HCT116 (cell line): ENCODE results near the gene MYO1G. TPM values are rescaled to one million over a fixed set of nuclear protein-coding genes. Genes with fewer than 3 reads are reported as not detected.
A peak's percentile ranks its signal among the peaks of the same experiment; 100 is the strongest.

Experiments used
- ATAC-seq: fragments of 200-7000 bp; cut with Tn5 transposase; 2 replicates; pipeline ENCODE4 v1.9.1; 2020; ENCODE audit warnings: mild to moderate bottlenecking, moderate library complexity
- BruUV-seq: library from RNA; stranded (reverse); fragments of 400-500 nt; replicated peaks from 2 replicates; lab custom pipeline; 2021; lab: Mats Ljungman, UMichigan
- CTCF ChIA-PET: fragments of 300-600 bp; sonication (Branson Sonifier 250); formaldehyde crosslinking; loops from one replicate; lab custom pipeline; 2021; ENCODE audit warnings: antibody characterized with exemption; lab: Charles Lee
- POLR2A ChIA-PET: fragments of 300-600, 350-600 bp; sonication (Branson Sonifier 250); formaldehyde crosslinking; loops from one replicate; lab custom pipeline; 2021; ENCODE audit warnings: antibody characterized with exemption; lab: Charles Lee
- RAD21 ChIA-PET, 2 experiments: fragments of 300-600 bp; sonication (Branson Sonifier 250); formaldehyde crosslinking; loops; one replicate each; lab custom pipeline; 2023; ENCODE audit warnings: low total read pairs in 2 of 2; ENCODE audit not compliant: uncharacterized antibody in 2 of 2, unreplicated experiment in 2 of 2, low non-redundant PET in 1 of 2; lab: Charles Lee
- DNase-seq: peaks from one replicate; pipeline ENCODE4 v3.0.0-alpha.2; 2010; ENCODE audit warnings: low read depth, low spot score
- H2AFZ ChIP-seq: fragments of 200-600 bp; shearing (Covaris generic), sonication (generic); 2 replicates; pipeline ENCODE4 v1.6.1; 2017; ENCODE audit warnings: low read depth, mixed run types, mixed read lengths, antibody characterized with exemption, low read length; ENCODE audit not compliant: poor library complexity, severe bottlenecking
- H3K27ac ChIP-seq: 2 replicates; pipeline ENCODE4 v1.5.1; 2012; ENCODE audit warnings: low read depth, low read length
- H3K27me3 ChIP-seq: fragments of 200-600 bp; sonication (generic); 2 replicates; pipeline ENCODE4 v1.6.1; 2016; ENCODE audit warnings: mixed run types, low read length, mixed read lengths; ENCODE audit not compliant: insufficient read depth
- H3K36me3 ChIP-seq, 2 experiments: fragments of 200-500 bp in 1 of 2; fragments of 200-600 bp in 1 of 2; sonication (Bioruptor generic) in 1 of 2; sonication (generic) in 1 of 2; 2 replicates each; pipeline versions ENCODE4 v1.5.1 to v1.6.1; 2014 to 2016; ENCODE audit warnings: low read length in 2 of 2, inconsistent platforms in 1 of 2, mixed read lengths in 1 of 2, mixed run types in 1 of 2; ENCODE audit not compliant: insufficient read depth in 2 of 2, control insufficient read depth in 1 of 2
- H3K4me1 ChIP-seq, 2 experiments: fragments of 200-600 bp in 1 of 2; sonication (generic) in 1 of 2; 2 replicates each; pipeline versions ENCODE4 v1.5.1 to v1.6.1; 2012 to 2017; ENCODE audit warnings: low read length in 2 of 2, inconsistent platforms in 1 of 2, mild to moderate bottlenecking in 1 of 2, mixed read lengths in 1 of 2, mixed run types in 1 of 2, moderate library complexity in 1 of 2; ENCODE audit not compliant: insufficient read depth in 2 of 2, control insufficient read depth in 1 of 2
- H3K4me2 ChIP-seq: fragments of 200-600 bp; sonication (generic); 2 replicates; pipeline ENCODE4 v1.6.1; 2017; ENCODE audit warnings: mixed run types, low read length, mixed read lengths
- H3K4me3 ChIP-seq, 2 experiments: fragments of 200-600 bp in 1 of 2; sonication (generic) in 1 of 2; replicated peaks in 1 of 2; 2 replicates each; pipeline ENCODE4 v1.5.1; 2011 to 2016; ENCODE audit warnings: low read length in 2 of 2, control low read depth in 1 of 2, low read depth in 1 of 2, mild to moderate bottlenecking in 1 of 2, mixed read lengths in 1 of 2, mixed run types in 1 of 2
- H3K79me2 ChIP-seq: fragments of 200-600 bp; sonication (generic); 2 replicates; pipeline ENCODE4 v1.6.1; 2017; ENCODE audit warnings: mild to moderate bottlenecking, mixed run types, low read length, moderate library complexity, mixed read lengths; ENCODE audit not compliant: insufficient read depth
- H3K9ac ChIP-seq: fragments of 200-600 bp; sonication (generic); 2 replicates; pipeline ENCODE4 v1.6.1; 2016; ENCODE audit warnings: low read length, mixed read lengths
- H3K9me2 ChIP-seq: fragments of 200-600 bp; sonication (generic), shearing (Covaris generic); 2 replicates; pipeline ENCODE4 v1.6.1; 2017; ENCODE audit warnings: mixed run types, mild to moderate bottlenecking, moderate library complexity; ENCODE audit not compliant: insufficient read depth
- H3K9me3 ChIP-seq, 2 experiments: fragments of 200-500 bp in 1 of 2; fragments of 200-600 bp in 1 of 2; sonication (Bioruptor generic) in 1 of 2; sonication (generic) in 1 of 2; 2 replicates each; pipeline ENCODE4 v1.6.1; 2014 to 2017; ENCODE audit warnings: low read length in 2 of 2, mixed read lengths in 2 of 2, inconsistent platforms in 1 of 2, low read depth in 1 of 2, mild to moderate bottlenecking in 1 of 2, mixed run types in 1 of 2, moderate library complexity in 1 of 2; ENCODE audit not compliant: control insufficient read depth in 1 of 2, insufficient read depth in 1 of 2
- H4K20me1 ChIP-seq: fragments of 200-600 bp; sonication (generic), shearing (Covaris generic); 2 replicates; pipeline ENCODE4 v1.6.1; 2017; ENCODE audit warnings: mixed run types, mild to moderate bottlenecking, moderate library complexity; ENCODE audit not compliant: insufficient read depth
- EZH2phosphoT487 ChIP-seq: fragments of 200-600 bp; IDR thresholded peaks from 2 replicates; pipeline ENCODE4 v1.6.1; 2018; ENCODE audit warnings: antibody characterized with exemption, borderline replicate concordance
- RAD21 ChIP-seq: IDR thresholded peaks from 2 replicates; pipeline ENCODE4 v1.6.1; 2012; ENCODE audit warnings: low read depth, mild to moderate bottlenecking
- SRF ChIP-seq: IDR thresholded peaks from 2 replicates; pipeline ENCODE4 v1.6.1; 2012; ENCODE audit warnings: low read depth
- TCF7L2 ChIP-seq: IDR thresholded peaks from 2 replicates; pipeline ENCODE4 v1.7.0; 2011; ENCODE audit warnings: borderline replicate concordance, inconsistent platforms; ENCODE audit not compliant: insufficient read depth, insufficient read length; ENCODE audit errors: extremely low read depth
- intact Hi-C: fragments of 100-400 bp; cut with micrococcal nuclease; formaldehyde crosslinking; loops from 2 replicates; pipeline ENCODE4 v1.10.0; 2022
- total RNA-seq: library from RNA; stranded (reverse); gene quantifications from one replicate; pipeline ENCODE4 v1.2.1, GENCODE V29; 2021; ENCODE audit not compliant: unreplicated experiment
- TF ChIP-seq, protein P1 (sequence below): IDR thresholded peaks from 2 replicates; pipeline ENCODE4 v1.6.1; 2011; ENCODE audit warnings: mild to moderate bottlenecking, low read length, moderate library complexity; ENCODE audit not compliant: insufficient replicate concordance; ENCODE audit errors: extremely low read depth

MYO1G gene
- total RNA-seq, 1 experiment from 2014 or later, result 0.74 TPM

- ATAC-seq, result no peak
- TF ChIP-seq TCF7L2, result no peak
- TF ChIP-seq EZH2phosphoT487, result no peak
- no peak for TF ChIP-seq RAD21
- TF ChIP-seq, protein P1, sequence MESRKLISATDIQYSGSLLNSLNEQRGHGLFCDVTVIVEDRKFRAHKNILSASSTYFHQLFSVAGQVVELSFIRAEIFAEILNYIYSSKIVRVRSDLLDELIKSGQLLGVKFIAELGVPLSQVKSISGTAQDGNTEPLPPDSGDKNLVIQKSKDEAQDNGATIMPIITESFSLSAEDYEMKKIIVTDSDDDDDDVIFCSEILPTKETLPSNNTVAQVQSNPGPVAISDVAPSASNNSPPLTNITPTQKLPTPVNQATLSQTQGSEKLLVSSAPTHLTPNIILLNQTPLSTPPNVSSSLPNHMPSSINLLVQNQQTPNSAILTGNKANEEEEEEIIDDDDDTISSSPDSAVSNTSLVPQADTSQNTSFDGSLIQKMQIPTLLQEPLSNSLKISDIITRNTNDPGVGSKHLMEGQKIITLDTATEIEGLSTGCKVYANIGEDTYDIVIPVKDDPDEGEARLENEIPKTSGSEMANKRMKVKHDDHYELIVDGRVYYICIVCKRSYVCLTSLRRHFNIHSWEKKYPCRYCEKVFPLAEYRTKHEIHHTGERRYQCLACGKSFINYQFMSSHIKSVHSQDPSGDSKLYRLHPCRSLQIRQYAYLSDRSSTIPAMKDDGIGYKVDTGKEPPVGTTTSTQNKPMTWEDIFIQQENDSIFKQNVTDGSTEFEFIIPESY, result no peak
- Histone ChIP-seq H3K4me3 (no peak overlapping the region), H4K20me1 (peaks cover 18% of the 10 kb centered on the region; the same call in 1 of the 2 replicates), H3K9me3 (no peaks in the 10 kb centered on the region), H3K79me2 (peaks cover 38% of the 10 kb centered on the region), H3K9ac (0 out of 2 replicates have a peak overlapping the region, but pooled peaks have one; percentile 5), H3K9me2 (no peaks in the 10 kb centered on the region), H3K27me3 (no peaks in the 10 kb centered on the region), H2AFZ (no peak overlapping the region), H3K36me3 (peaks cover 25 to 44% of the 10 kb centered on the region in 2 experiments), H3K4me1 (peaks cover 4 to 40% of the 10 kb centered on the region in 2 experiments; a peak in 3 of 4 replicates), H3K27ac (no peak overlapping the region), H3K4me2 (peak overlapping the region; percentile 89)
- intact Hi-C loops, result no loop called here
- ChIA-PET RAD21 (no interaction called here), CTCF (no interaction called here), POLR2A (interaction anchor here (0.6 kb wide), 1 partner anchor 125 kb away, joined by 3 read pairs; no protein-coding TSS in a partner anchor)
- no peak for DNase-seq
- no TSS peak for BruUV-seq
Observed at GRCh38 chr7:44984478-44984758, 5.6 kb upstream of the MYO1G start.

- H3K9me3 ChIP-seq, result no peaks in the 10 kb centered on the region
- 0 out of 2 replicates have a peak overlapping the region, but pooled peaks have one; percentile 5 for H3K9ac ChIP-seq
- RAD21 ChIA-PET, result no interaction called here
- CTCF ChIA-PET, result no interaction called here
- no peaks in the 10 kb centered on the region for H3K9me2 ChIP-seq
- BruUV-seq, result no TSS peak
- intact Hi-C loops, result no loop called here
- H3K27ac ChIP-seq, result no peak overlapping the region
- H4K20me1 ChIP-seq, result peaks cover 18% of the 10 kb centered on the region; the same call in 1 of the 2 replicates
- H3K79me2 ChIP-seq, result peaks cover 38% of the 10 kb centered on the region
- peak overlapping the region; percentile 89; the same call in 1 of the 2 replicates for H3K4me2 ChIP-seq
- TF ChIP-seq TCF7L2 (no peak), SRF (no peak)
- H2AFZ ChIP-seq, result no peak overlapping the region
- H3K36me3 ChIP-seq, result peaks cover 25 to 44% of the 10 kb centered on the region in 2 experiments
- POLR2A ChIA-PET, result interaction anchor here (0.6 to 2.2 kb wide), 3 partner anchors 10 to 124 kb away, joined by 3 to 10 read pairs (median 5); no protein-coding TSS in a partner anchor
- ATAC-seq, result no peak
- DNase-seq, result no peak
- H3K27me3 ChIP-seq, result no peaks in the 10 kb centered on the region
- H3K4me1 ChIP-seq, result peaks cover 4 to 40% of the 10 kb centered on the region in 2 experiments; a peak in 3 of 4 replicates
- no peak overlapping the region for H3K4me3 ChIP-seq
Observed at GRCh38 chr7:44983742-44984477, 5.1 kb upstream of the MYO1G start.
